OCI-LY1 (cell line): ENCODE measurements around the gene CLCN6.

Experiments used
- H2AFZ ChIP-seq: fragments of 200-600 bp; sonication (generic), shearing (Covaris generic); 2 replicates; pipeline ENCODE4 v1.6.0; 2014; ENCODE audit warnings: antibody characterized with exemption, mild to moderate bottlenecking, low read length
- H3F3A ChIP-seq: fragments of 200-600 bp; sonication (generic), shearing (Covaris generic); 2 replicates; pipeline ENCODE4 v1.6.0; 2014; ENCODE audit warnings: mild to moderate bottlenecking, antibody characterized with exemption, low read length, moderate library complexity; ENCODE audit not compliant: insufficient read depth
- H3K27ac ChIP-seq: fragments of 200-600 bp; sonication (generic); 2 replicates; pipeline ENCODE4 v1.5.1; 2014; ENCODE audit warnings: low read length, mixed run types, mild to moderate bottlenecking, low read depth; ENCODE audit not compliant: poor library complexity, severe bottlenecking
- H3K27me3 ChIP-seq: fragments of 200-600 bp; sonication (generic); 2 replicates; pipeline ENCODE4 v1.6.0; 2014; ENCODE audit warnings: antibody characterized with exemption, mild to moderate bottlenecking, low read length, moderate library complexity; ENCODE audit not compliant: insufficient read depth
- H3K36me3 ChIP-seq: fragments of 200-600 bp; sonication (generic); 2 replicates; pipeline ENCODE4 v1.6.1; 2014; ENCODE audit warnings: mild to moderate bottlenecking, antibody characterized with exemption, low read length, moderate library complexity, mixed read lengths; ENCODE audit not compliant: insufficient read depth
- H3K4me1 ChIP-seq: fragments of 200-600 bp; sonication (generic); 2 replicates; pipeline ENCODE4 v1.5.1; 2014; ENCODE audit warnings: mild to moderate bottlenecking, low read length, moderate library complexity; ENCODE audit not compliant: insufficient read depth, severe bottlenecking
- H3K4me2 ChIP-seq: fragments of 200-600 bp; sonication (generic), shearing (Covaris generic); 2 replicates; pipeline ENCODE4 v1.6.1; 2014; ENCODE audit warnings: low read length
- H3K4me3 ChIP-seq: fragments of 200-600 bp; sonication (generic); 2 replicates; pipeline ENCODE4 v1.5.1; 2014; ENCODE audit warnings: low read length, low read depth, mild to moderate bottlenecking, mixed read lengths; ENCODE audit not compliant: poor library complexity, severe bottlenecking
- H3K79me2 ChIP-seq: fragments of 200-600 bp; shearing (Covaris generic); 2 replicates; pipeline ENCODE4 v1.6.1; 2016; ENCODE audit warnings: mixed run types, low read length, mixed read lengths; ENCODE audit not compliant: insufficient read depth
- H3K9ac ChIP-seq: fragments of 200-600 bp; sonication (generic), shearing (Covaris generic); 2 replicates; pipeline ENCODE4 v1.6.1; 2014; ENCODE audit warnings: mild to moderate bottlenecking, low read length, mixed read lengths
- H3K9me2 ChIP-seq: fragments of 200-600 bp; sonication (generic), shearing (Covaris generic); 2 replicates; pipeline ENCODE4 v1.6.1; 2014; ENCODE audit warnings: low read depth, mild to moderate bottlenecking, low read length, mixed read lengths
- H3K9me3 ChIP-seq: fragments of 200-600 bp; shearing (Covaris generic); 2 replicates; pipeline ENCODE4 v1.6.1; 2014; ENCODE audit warnings: low read length, mixed read lengths
- H4K20me1 ChIP-seq: fragments of 200-600 bp; sonication (generic), shearing (Covaris generic); 2 replicates; pipeline ENCODE4 v1.6.0; 2016; ENCODE audit warnings: mild to moderate bottlenecking, low read length; ENCODE audit not compliant: insufficient read depth
- CTCF ChIP-seq: fragments of 200-600 bp; sonication (generic), shearing (Covaris generic); IDR thresholded peaks from 2 replicates; pipeline ENCODE4 v1.5.1; 2017; ENCODE audit warnings: mild to moderate bottlenecking, antibody characterized with exemption, low read length, moderate library complexity, mixed read lengths
- EZH2 ChIP-seq: fragments of 200-600 bp; sonication (generic), shearing (Covaris generic); IDR thresholded peaks from 2 replicates; pipeline ENCODE4 v1.8.0; 2017; ENCODE audit warnings: borderline replicate concordance, mixed run types, mild to moderate bottlenecking, antibody characterized with exemption, low read length, moderate library complexity, mixed read lengths

CLCN6 gene

GRCh38 chr1:11877074-11877473, 71.1 kb downstream of the CLCN6 start:
- no peaks in the 10 kb centered on the region for H4K20me1 ChIP-seq
- H3K9ac ChIP-seq = no peak overlapping the region
- H3K36me3 ChIP-seq = no peaks in the 10 kb centered on the region
- peaks cover 9% of the 10 kb centered on the region; the same call in 1 of the 2 replicates for H3K27me3 ChIP-seq
- no peak overlapping the region for H2AFZ ChIP-seq
- TF ChIP-seq CTCF (no peak), EZH2 (no peak)
- H3K4me2 ChIP-seq = no peak overlapping the region
- no peak overlapping the region for H3K4me3 ChIP-seq
- H3K9me2 ChIP-seq = no peaks in the 10 kb centered on the region
- no peaks in the 10 kb centered on the region for H3K4me1 ChIP-seq
- H3F3A ChIP-seq = no peaks in the 10 kb centered on the region
- no peaks in the 10 kb centered on the region for H3K79me2 ChIP-seq
- no peaks in the 10 kb centered on the region for H3K9me3 ChIP-seq
- no peak overlapping the region for H3K27ac ChIP-seq

DNA sequence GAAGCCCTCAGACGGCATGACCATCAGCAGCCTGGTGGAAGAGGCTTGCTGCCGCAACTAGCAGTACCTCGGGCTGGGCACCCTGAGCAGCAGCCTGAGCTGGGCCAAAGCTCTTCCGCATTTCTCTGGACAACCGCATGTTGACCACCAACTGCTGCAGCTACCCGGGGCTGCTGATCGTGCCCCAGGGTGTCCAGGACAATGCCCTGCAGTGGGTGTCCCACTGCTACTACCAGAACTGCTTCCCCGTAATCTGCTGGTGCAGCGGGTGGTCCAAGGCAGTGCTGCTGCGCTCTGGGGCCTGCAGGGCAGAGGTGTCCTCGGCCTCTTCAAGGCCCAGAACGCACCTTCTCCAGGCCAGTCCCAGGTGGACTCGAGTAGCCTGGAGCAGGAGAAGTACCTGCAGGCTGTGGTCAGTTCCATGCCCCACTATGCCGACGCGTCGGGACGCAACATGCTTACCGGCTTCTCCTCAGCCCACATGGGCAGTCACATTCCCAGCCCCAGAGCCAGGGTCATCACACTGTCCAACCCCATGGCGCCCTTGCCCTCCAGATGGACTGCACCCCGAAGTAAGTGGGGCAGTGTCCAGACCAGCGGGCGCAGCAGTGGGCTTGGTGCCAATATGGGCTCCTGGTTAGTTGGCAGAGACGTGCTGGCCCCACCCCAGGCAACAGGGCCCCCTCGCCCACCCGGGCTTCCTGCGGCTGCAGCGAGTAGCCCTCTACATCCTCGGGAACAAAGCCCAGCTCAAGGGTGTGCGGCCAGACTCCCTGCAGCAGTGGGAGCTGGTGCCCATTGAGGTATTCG, 72.3 kb downstream of the CLCN6 start:
- H3K9me3 ChIP-seq = no peaks in the 10 kb centered on the region
- H2AFZ ChIP-seq = no peak overlapping the region
- H3F3A ChIP-seq = no peaks in the 10 kb centered on the region
- no peaks in the 10 kb centered on the region for H3K9me2 ChIP-seq
- H3K27me3 ChIP-seq = peaks cover 18% of the 10 kb centered on the region; the same call in 1 of the 2 replicates
- no peak overlapping the region for H3K9ac ChIP-seq
- no peaks in the 10 kb centered on the region for H3K79me2 ChIP-seq
- no peak overlapping the region for H3K4me2 ChIP-seq
- TF ChIP-seq EZH2 (no peak), CTCF (no peak)
- no peaks in the 10 kb centered on the region for H3K4me1 ChIP-seq
- no peaks in the 10 kb centered on the region for H4K20me1 ChIP-seq
- H3K27ac ChIP-seq = no peak overlapping the region
- no peak overlapping the region for H3K4me3 ChIP-seq
- no peaks in the 10 kb centered on the region for H3K36me3 ChIP-seq

GRCh38 chr1:11878891-11879190, 72.8 kb downstream of the CLCN6 start:
- Histone ChIP-seq H3K4me2 (no peak overlapping the region), H3K27ac (no peak overlapping the region), H2AFZ (no peak overlapping the region), H3K4me1 (no peaks in the 10 kb centered on the region), H3F3A (no peaks in the 10 kb centered on the region), H3K9ac (no peak overlapping the region), H3K4me3 (no peak overlapping the region), H3K36me3 (no peaks in the 10 kb centered on the region), H3K9me2 (no peaks in the 10 kb centered on the region), H3K79me2 (no peaks in the 10 kb centered on the region), H4K20me1 (no peaks in the 10 kb centered on the region), H3K27me3 (peaks cover 22% of the 10 kb centered on the region; the same call in 1 of the 2 replicates), H3K9me3 (no peaks in the 10 kb centered on the region)
- TF ChIP-seq EZH2 (no peak), CTCF (no peak)
